CD4-positive, alpha-beta T cell (primary cell): ENCODE results near the gene TBCD. TPM values are rescaled to one million over a fixed set of nuclear protein-coding genes. Genes with fewer than 3 reads are reported as not detected.

Experiments used
- ATAC-seq: fragments of 200-7000 bp; cut with Tn5 transposase; one replicate; pipeline ENCODE4 v1.10.0; 2022; ENCODE audit warnings: mild to moderate bottlenecking; ENCODE audit not compliant: poor library complexity
- CTCF ChIA-PET: fragments of 350-600 bp; sonication (Branson Sonifier 250); formaldehyde crosslinking; loops from one replicate; lab custom pipeline; 2021; ENCODE audit warnings: antibody characterized with exemption, inconsistent platforms; lab: Charles Lee
- POLR2A ChIA-PET: fragments of 350-600 bp; sonication (Branson Sonifier 250); formaldehyde crosslinking; loops from one replicate; lab custom pipeline; 2021; ENCODE audit warnings: antibody characterized with exemption, inconsistent platforms; lab: Charles Lee
- DNase-seq, 14 experiments: peaks; one replicate each; pipeline ENCODE4 v3.0.0-alpha.2; 2013 to 2020; ENCODE audit warnings: mixed read lengths in 2 of 14
- H3K27ac ChIP-seq, 2 donors: one replicate each; pipeline versions ENCODE4 v1.5.1 to v1.7.0; 2013; ENCODE audit warnings: low read length in 2 of 2, low read depth in 1 of 2, mild to moderate bottlenecking in 1 of 2
- H3K27me3 ChIP-seq, 2 experiments: 1 replicate in 1 of 2; 2 replicates in 1 of 2; pipeline versions ENCODE4 v1.6.1 to v1.7.0; 2013; ENCODE audit warnings: low read length in 2 of 2, control low read depth in 1 of 2, mild to moderate bottlenecking in 1 of 2, moderate library complexity in 1 of 2; ENCODE audit not compliant: insufficient read depth in 2 of 2, control insufficient read depth in 1 of 2
- H3K36me3 ChIP-seq: one replicate; pipeline ENCODE4 v1.6.1; 2013; ENCODE audit warnings: low read length, control low read depth; ENCODE audit not compliant: insufficient read depth
- H3K4me1 ChIP-seq: one replicate; pipeline ENCODE4 v1.6.1; 2013; ENCODE audit warnings: low read length, control low read depth; ENCODE audit not compliant: insufficient read depth
- H3K4me3 ChIP-seq: one replicate; pipeline ENCODE4 v1.5.1; 2013; ENCODE audit warnings: mild to moderate bottlenecking, low read length, moderate library complexity
- H3K9me3 ChIP-seq, 2 experiments: 1 replicate in 1 of 2; 2 replicates in 1 of 2; pipeline versions ENCODE4 v1.6.1 to v1.7.0; 2013; ENCODE audit warnings: low read length in 2 of 2, mild to moderate bottlenecking in 2 of 2, control low read depth in 1 of 2, moderate library complexity in 1 of 2; ENCODE audit not compliant: control insufficient read depth in 1 of 2, insufficient read depth in 1 of 2
- H3K27ac Mint-ChIP-seq: one replicate; pipeline ENCODE4 v1.8.0; 2020; ENCODE audit warnings: mixed read lengths
- H3K27me3 Mint-ChIP-seq: one replicate; pipeline ENCODE4 v1.8.0; 2021; ENCODE audit warnings: mixed read lengths
- H3K36me3 Mint-ChIP-seq: one replicate; pipeline ENCODE4 v1.8.0; 2021; ENCODE audit warnings: low read depth, mixed read lengths
- H3K4me1 Mint-ChIP-seq: one replicate; pipeline ENCODE4 v1.8.0; 2021; ENCODE audit warnings: low read depth, mixed read lengths
- H3K4me3 Mint-ChIP-seq: one replicate; pipeline ENCODE4 v1.8.0; 2020; ENCODE audit warnings: mild to moderate bottlenecking, mixed read lengths
- H3K9me3 Mint-ChIP-seq: one replicate; pipeline ENCODE4 v1.8.0; 2020; ENCODE audit warnings: mixed read lengths
- intact Hi-C, 2 experiments: fragments of 100-400 bp; cut with DNase I in 1 of 2; cut with micrococcal nuclease in 1 of 2; formaldehyde crosslinking; loops; one replicate each; pipeline versions ENCODE4 v1.15.1 to v1.9.0; 2023 to 2025; cut with DNase I, micrococcal nuclease
- total RNA-seq, 174 experiments: library from RNA in 2 of 174; stranded (reverse) in 2 of 174; gene quantifications; one replicate each; pipeline ENCODE4 v1.2.3 and lab custom pipeline; 2021 to 2026
- TF ChIP-seq, protein P1 (sequence below): fragments of 200-600 bp; IDR thresholded peaks from one replicate; pipeline ENCODE4 v1.8.0; 2022; ENCODE audit warnings: antibody characterized with exemption, mild to moderate bottlenecking

TBCD gene
- total RNA-seq, 2 experiments from 2014 or later = 74.6 to 80.3 TPM

- Mint-ChIP-seq H3K27ac (no peak overlapping the region), H3K9me3 (no peaks in the 10 kb centered on the region), H3K36me3 (peaks cover 56% of the 10 kb centered on the region), H3K27me3 (no peaks in the 10 kb centered on the region), H3K4me3 (no peak overlapping the region), H3K4me1 (no peaks in the 10 kb centered on the region)
- H3K9me3 ChIP-seq = no peaks in the 10 kb centered on the region
- ChIA-PET POLR2A (no interaction called here), CTCF (no interaction called here)
- no peak overlapping the region for H3K27ac ChIP-seq
- H3K27me3 ChIP-seq = no peaks in the 10 kb centered on the region
- H3K36me3 ChIP-seq = peaks cover 90% of the 10 kb centered on the region
- no peak overlapping the region for H3K4me3 ChIP-seq
- no peak for ATAC-seq
- no peaks in the 10 kb centered on the region for H3K4me1 ChIP-seq
- TF ChIP-seq, protein P1, sequence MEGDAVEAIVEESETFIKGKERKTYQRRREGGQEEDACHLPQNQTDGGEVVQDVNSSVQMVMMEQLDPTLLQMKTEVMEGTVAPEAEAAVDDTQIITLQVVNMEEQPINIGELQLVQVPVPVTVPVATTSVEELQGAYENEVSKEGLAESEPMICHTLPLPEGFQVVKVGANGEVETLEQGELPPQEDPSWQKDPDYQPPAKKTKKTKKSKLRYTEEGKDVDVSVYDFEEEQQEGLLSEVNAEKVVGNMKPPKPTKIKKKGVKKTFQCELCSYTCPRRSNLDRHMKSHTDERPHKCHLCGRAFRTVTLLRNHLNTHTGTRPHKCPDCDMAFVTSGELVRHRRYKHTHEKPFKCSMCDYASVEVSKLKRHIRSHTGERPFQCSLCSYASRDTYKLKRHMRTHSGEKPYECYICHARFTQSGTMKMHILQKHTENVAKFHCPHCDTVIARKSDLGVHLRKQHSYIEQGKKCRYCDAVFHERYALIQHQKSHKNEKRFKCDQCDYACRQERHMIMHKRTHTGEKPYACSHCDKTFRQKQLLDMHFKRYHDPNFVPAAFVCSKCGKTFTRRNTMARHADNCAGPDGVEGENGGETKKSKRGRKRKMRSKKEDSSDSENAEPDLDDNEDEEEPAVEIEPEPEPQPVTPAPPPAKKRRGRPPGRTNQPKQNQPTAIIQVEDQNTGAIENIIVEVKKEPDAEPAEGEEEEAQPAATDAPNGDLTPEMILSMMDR = no peak
- no peak for DNase-seq
- intact Hi-C loops = no loop called here
These were observed 173.5 kb downstream of the TBCD start for GRCh38 chr17:82925336-82925735.

DNA sequence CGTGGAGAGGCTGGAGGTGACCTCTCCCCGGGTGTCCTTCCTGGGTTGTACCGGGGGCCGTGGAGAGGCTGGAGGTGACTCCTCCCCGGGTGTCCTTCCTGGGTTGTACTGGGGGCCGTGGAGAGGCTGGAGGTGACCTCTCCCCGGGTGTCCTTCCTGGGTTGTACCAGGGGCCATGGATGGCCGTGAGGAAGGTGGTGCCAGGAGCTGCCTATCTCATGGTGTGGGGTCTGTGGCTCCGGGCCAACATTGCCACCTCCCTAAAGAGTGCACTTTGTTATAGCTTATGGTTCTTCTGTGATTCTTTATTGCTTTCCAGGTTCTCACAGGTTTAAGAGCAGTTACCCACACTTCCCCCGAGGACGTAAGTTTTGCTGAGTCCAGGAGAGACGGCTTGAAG is 174.2 kb downstream of the TBCD start:
- intact Hi-C loops = no loop called here
- TF ChIP-seq, protein P1 = no peak
- Mint-ChIP-seq H3K27me3 (no peaks in the 10 kb centered on the region), H3K27ac (no peak overlapping the region), H3K36me3 (peaks cover 63% of the 10 kb centered on the region), H3K4me1 (no peaks in the 10 kb centered on the region), H3K9me3 (no peaks in the 10 kb centered on the region), H3K4me3 (no peak overlapping the region)
- H3K36me3 ChIP-seq = peaks cover 94% of the 10 kb centered on the region
- H3K9me3 ChIP-seq = no peaks in the 10 kb centered on the region
- no peak overlapping the region for H3K4me3 ChIP-seq
- no peaks in the 10 kb centered on the region for H3K27me3 ChIP-seq
- no peak overlapping the region for H3K27ac ChIP-seq
- ChIA-PET CTCF (no interaction called here), POLR2A (no interaction called here)
- H3K4me1 ChIP-seq = no peaks in the 10 kb centered on the region
- ATAC-seq (no peak), DNase-seq (no peak)

- ChIA-PET CTCF (no interaction called here), POLR2A (no interaction called here)
- DNase-seq (no peak), ATAC-seq (no peak)
- Histone ChIP-seq H3K4me1 (no peaks in the 10 kb centered on the region), H3K36me3 (peaks cover 96% of the 10 kb centered on the region), H3K27me3 (no peaks in the 10 kb centered on the region), H3K27ac (no peak overlapping the region), H3K4me3 (no peak overlapping the region), H3K9me3 (no peaks in the 10 kb centered on the region)
- no peaks in the 10 kb centered on the region for H3K27me3 Mint-ChIP-seq
- TF ChIP-seq, protein P1 = no peak
- no peak overlapping the region for H3K27ac Mint-ChIP-seq
- H3K9me3 Mint-ChIP-seq = no peaks in the 10 kb centered on the region
- H3K4me3 Mint-ChIP-seq = no peak overlapping the region
- no peaks in the 10 kb centered on the region for H3K4me1 Mint-ChIP-seq
- intact Hi-C loops = no loop called here
- peaks cover 63% of the 10 kb centered on the region for H3K36me3 Mint-ChIP-seq
These were observed 174.9 kb downstream of the TBCD start for GRCh38 chr17:82926716-82927115.
